KOPT-K1 (cell line): Measurements from ENCODE around the gene SLC35G3.
"Not testable (repeated sequence)": the region's sequence is repeated elsewhere in the genome, so short reads cannot be mapped to it uniquely, and the experiment has no call there.

Experiments
- H3K27ac ChIP-seq: fragments of 200-600 bp; sonication (generic); 2 replicates; pipeline ENCODE4 v1.5.1; 2016; ENCODE audit warnings: antibody characterized with exemption, mild to moderate bottlenecking, low read depth, low read length; ENCODE audit not compliant: poor library complexity, severe bottlenecking
- H3K36me3 ChIP-seq: fragments of 200-600 bp; sonication (generic); 2 replicates; pipeline ENCODE4 v1.5.1; 2017; ENCODE audit warnings: antibody characterized with exemption, mild to moderate bottlenecking, low read length, moderate library complexity; ENCODE audit not compliant: insufficient read depth
- H3K9me3 ChIP-seq: fragments of 200-600 bp; sonication (generic); 2 replicates; pipeline ENCODE4 v1.5.1; 2017; ENCODE audit warnings: antibody characterized with exemption, low read length, mild to moderate bottlenecking; ENCODE audit not compliant: insufficient read depth, poor library complexity, severe bottlenecking

SLC35G3 gene

GRCh38 chr17:35194001-35194400 lies at the start of gene SLC35G3:
Gene SLC35G3 (minus strand): TSS chr17:35194393. CDS start chr17:35194307, 86 bp downstream.
- Histone ChIP-seq H3K27ac (peak within 1 kb of the TSS; percentile 34), H3K9me3 (peaks cover 22% of the 10 kb centered on the region)
- not testable (repeated sequence) for H3K36me3 ChIP-seq

- peak overlapping the region; percentile 96 for H3K27ac ChIP-seq
Measured at GRCh38 chr17:35243561-35244340, 49.6 kb upstream of the SLC35G3 start.

GRCh38 chr17:35242805-35243560 lies 48.8 kb upstream of the SLC35G3 start, which contains the start of gene SLFN5:
Gene SLFN5 (plus strand): TSS chr17:35243072. CDS start chr17:35258691, 15,619 bp downstream.
- H3K9me3 ChIP-seq, result no peaks in the 10 kb centered on the region
- H3K36me3 ChIP-seq, result peaks cover 15% of the 10 kb centered on the region
- H3K27ac ChIP-seq, result peak within 1 kb of the TSS; percentile 96

More at GRCh38 chr17:35243561-35244340, 49.6 kb upstream of the SLC35G3 start:
- peaks cover 23% of the 10 kb centered on the region for H3K36me3 ChIP-seq
- H3K9me3 ChIP-seq, result no peaks in the 10 kb centered on the region

GRCh38 chr17:35242158-35242804 lies 48.1 kb upstream of the SLC35G3 start:
- Histone ChIP-seq H3K9me3 (no peaks in the 10 kb centered on the region), H3K36me3 (peaks cover 8% of the 10 kb centered on the region), H3K27ac (peak overlapping the region; percentile 96)

- peak overlapping the region; percentile 96 for H3K27ac ChIP-seq
- no peaks in the 10 kb centered on the region for H3K9me3 ChIP-seq
- H3K36me3 ChIP-seq, result 0 out of 2 replicates have a peak, but pooled peaks cover 3% of the 10 kb centered on the region
Measured at GRCh38 chr17:35241520-35241919, 47.3 kb upstream of the SLC35G3 start.

GRCh38 chr17:35240861-35241260 lies 46.7 kb upstream of the SLC35G3 start:
- 0 out of 2 replicates have a peak, but pooled peaks cover 3% of the 10 kb centered on the region for H3K36me3 ChIP-seq
- no peaks in the 10 kb centered on the region for H3K9me3 ChIP-seq
- peak overlapping the region; percentile 96 for H3K27ac ChIP-seq

GRCh38 chr17:35239823-35240222 lies 45.6 kb upstream of the SLC35G3 start:
- H3K27ac ChIP-seq, result peak overlapping the region; percentile 53
- no peaks in the 10 kb centered on the region for H3K9me3 ChIP-seq
- no peaks in the 10 kb centered on the region for H3K36me3 ChIP-seq

GRCh38 chr17:35238821-35239220 lies 44.6 kb upstream of the SLC35G3 start:
- Histone ChIP-seq H3K36me3 (no peaks in the 10 kb centered on the region), H3K9me3 (no peaks in the 10 kb centered on the region), H3K27ac (peak overlapping the region; percentile 24)

- H3K9me3 ChIP-seq, result no peaks in the 10 kb centered on the region
- no peaks in the 10 kb centered on the region for H3K36me3 ChIP-seq
- H3K27ac ChIP-seq, result no peak overlapping the region
Measured at GRCh38 chr17:35236821-35237220, 42.6 kb upstream of the SLC35G3 start.

- H3K27ac ChIP-seq, result no peak overlapping the region
- no peaks in the 10 kb centered on the region for H3K9me3 ChIP-seq
- no peaks in the 10 kb centered on the region for H3K36me3 ChIP-seq
Measured at GRCh38 chr17:35235917-35236316, 41.7 kb upstream of the SLC35G3 start.

- no peaks in the 10 kb centered on the region for H3K36me3 ChIP-seq
- H3K9me3 ChIP-seq, result peaks cover 2% of the 10 kb centered on the region
- H3K27ac ChIP-seq, result no peak overlapping the region
Measured at GRCh38 chr17:35235289-35235688, 41.1 kb upstream of the SLC35G3 start.

- not testable (repeated sequence) for H3K36me3 ChIP-seq, H3K27ac ChIP-seq, H3K9me3 ChIP-seq
Measured at GRCh38 chr17:35234315-35234714, 40.1 kb upstream of the SLC35G3 start.

GRCh38 chr17:35229638-35230037 lies 35.4 kb upstream of the SLC35G3 start:
- Histone ChIP-seq H3K27ac (no peak overlapping the region), H3K9me3 (peaks cover 6% of the 10 kb centered on the region), H3K36me3 (no peaks in the 10 kb centered on the region)

GRCh38 chr17:35227546-35227945 lies 33.4 kb upstream of the SLC35G3 start:
- peaks cover 9% of the 10 kb centered on the region for H3K9me3 ChIP-seq
- no peaks in the 10 kb centered on the region for H3K36me3 ChIP-seq
- H3K27ac ChIP-seq, result no peak overlapping the region

- peak overlapping the region; percentile 30 for H3K27ac ChIP-seq
- peaks cover 6% of the 10 kb centered on the region for H3K9me3 ChIP-seq
- H3K36me3 ChIP-seq, result no peaks in the 10 kb centered on the region
Measured at GRCh38 chr17:35224436-35224835, 30.2 kb upstream of the SLC35G3 start.
